Measurements from ENCODE around the gene ZDHHC8. TPM values are rescaled to one million over a fixed set of nuclear protein-coding genes. Genes with fewer than 3 reads are reported as not detected.

Gene ZDHHC8
- total RNA-seq, 1 experiment from 2014 or later, result 51.7 TPM

GRCh38 chr22:20191000-20191515 is 59.5 kb downstream of the ZDHHC8 start:
- Histone ChIP-seq H2AK5ac (ENCODE audit: insufficient read length, low read length) (no peak overlapping the region), H3K18ac (ENCODE audit: insufficient read length, low read depth, low read length) (no peak overlapping the region), H2BK15ac (ENCODE audit: low read depth, low read length) (no peak overlapping the region), H4K8ac (replicated peaks; ENCODE audit: insufficient read length, low read depth, low read length) (no peak overlapping the region), H2BK12ac (ENCODE audit: insufficient read length, low read depth, low read length) (no peak overlapping the region), H3K56ac (ENCODE audit: insufficient read length, low read depth, low read length) (no peak overlapping the region), H4K5ac (ENCODE audit: insufficient read length, low read depth, low read length) (no peak overlapping the region), H3K4ac (ENCODE audit: low read depth, low read length) (no peak overlapping the region), H3T11ph (ENCODE audit: low read length) (no peak overlapping the region), H2BK5ac (ENCODE audit: insufficient read length, low read length) (no peak overlapping the region), H2AFZ (ENCODE audit: low read length) (no peak overlapping the region), H4K91ac (ENCODE audit: insufficient read length, low read depth, low read length) (no peak overlapping the region), H3K23me2 (ENCODE audit: insufficient read length, low read depth, low read length, poor library complexity, severe bottlenecking) (no peaks in the 10 kb centered on the region), H3K27me3 (ENCODE audit: insufficient read depth, low read length) (no peaks in the 10 kb centered on the region), H3K4me1 (ENCODE audit: insufficient read depth, low read length) (no peaks in the 10 kb centered on the region), H3K79me2 (ENCODE audit: insufficient read depth, low read length) (no peaks in the 10 kb centered on the region), H3K27ac (ENCODE audit: insufficient read length, low read depth, low read length) (no peak overlapping the region), H3K23ac (ENCODE audit: insufficient read length, low read depth, low read length) (no peak overlapping the region), H3K9me3 (ENCODE audit: control insufficient read depth, low read depth, low read length) (no peaks in the 10 kb centered on the region), H3K14ac (ENCODE audit: insufficient read depth, low read length) (no peak overlapping the region), H3K9ac (ENCODE audit: extremely low read depth, insufficient read length, low read length) (no peak overlapping the region), H2BK120ac (ENCODE audit: low read depth, low read length, poor library complexity, severe bottlenecking) (no peak overlapping the region), H2BK20ac (ENCODE audit: low read depth, low read length, poor library complexity, severe bottlenecking) (no peak overlapping the region), H4K20me1 (ENCODE audit: control insufficient read depth, insufficient read depth, insufficient read length) (no peaks in the 10 kb centered on the region), H3K79me1 (ENCODE audit: insufficient read depth, low read depth, low read length, poor library complexity, severe bottlenecking) (no peaks in the 10 kb centered on the region), H3K4me2 (ENCODE audit: insufficient read depth, insufficient read length, low read length) (no peak overlapping the region)
- Mint-ChIP-seq H3K27me3 (ENCODE audit: low read depth) (no peaks in the 10 kb centered on the region; the same call in 1 of the 2 replicates), H3K4me3 (no peak overlapping the region), H3K27ac (no peak overlapping the region), H3K36me3 (ENCODE audit: insufficient read depth in 1 of 3, low read depth in 3 of 3) (no peaks in the 10 kb centered on the region), H3K9me3 (no peaks in the 10 kb centered on the region), H3K4me1 (peaks cover 5 to 10% of the 10 kb centered on the region in 2 experiments)
- no peak for DNase-seq
- TF ChIP-seq CTCF (conservative IDR thresholded peaks at IDR 0.05), result no peak
- no CpG with 5 or more reads among the region's 10 CpGs for whole genome bisulfite sequencing (ENCODE audit: extremely low coverage, insufficient read length, low lambda C conversion rate)
